A673 (cell line): ENCODE results near the gene TSC22D3. TPM values are rescaled to one million over a fixed set of nuclear protein-coding genes. Genes with fewer than 3 reads are reported as not detected.

ENCODE experiments used
- BruUV-seq: library from RNA; stranded (reverse); fragments of 400-500 nt; replicated peaks from 2 replicates; lab custom pipeline; 2021; lab: Mats Ljungman, UMichigan
- CTCF ChIA-PET: fragments of 300-600 bp; sonication (Branson Sonifier 250); formaldehyde crosslinking; loops from one replicate; lab custom pipeline; 2022; ENCODE audit warnings: antibody characterized with exemption; lab: Charles Lee
- POLR2A ChIA-PET: fragments of 300-600 bp; sonication (Branson Sonifier 250); formaldehyde crosslinking; loops from one replicate; lab custom pipeline; 2022; ENCODE audit warnings: antibody characterized with exemption; ENCODE audit not compliant: low non-redundant PET; lab: Charles Lee
- DNase-seq: peaks from one replicate; pipeline ENCODE4 v3.0.0-alpha.2; 2015; ENCODE audit warnings: low spot score
- H3K27ac ChIP-seq: fragments of 200-600 bp; sonication (generic); 2 replicates; pipeline ENCODE4 v1.5.1; 2016; ENCODE audit warnings: mixed run types, low read depth, mild to moderate bottlenecking, mixed read lengths, antibody characterized with exemption, low read length; ENCODE audit not compliant: poor library complexity, severe bottlenecking
- H3K27me3 ChIP-seq: fragments of 200-600 bp; sonication (generic); replicated peaks from 2 replicates; pipeline ENCODE4 v1.6.1; 2017; ENCODE audit warnings: mixed run types, low read depth, mild to moderate bottlenecking, mixed read lengths, antibody characterized with exemption, low read length; ENCODE audit not compliant: insufficient read depth, poor library complexity
- H3K36me3 ChIP-seq: fragments of 200-600 bp; sonication (generic); 2 replicates; pipeline ENCODE4 v1.6.1; 2016; ENCODE audit warnings: mixed run types, mild to moderate bottlenecking, mixed read lengths, antibody characterized with exemption, low read length; ENCODE audit not compliant: insufficient read depth, poor library complexity, severe bottlenecking
- H3K4me1 ChIP-seq: fragments of 200-600 bp; sonication (generic); 2 replicates; pipeline ENCODE4 v1.6.1; 2017; ENCODE audit warnings: mixed run types, mild to moderate bottlenecking, mixed read lengths, antibody characterized with exemption, low read length; ENCODE audit not compliant: insufficient read depth, poor library complexity, severe bottlenecking
- H3K4me3 ChIP-seq: fragments of 200-600 bp; sonication (generic); 2 replicates; pipeline ENCODE4 v1.5.1; 2016; ENCODE audit warnings: low read depth, mixed run types, mild to moderate bottlenecking, mixed read lengths, low read length; ENCODE audit not compliant: poor library complexity, severe bottlenecking
- H3K9me3 ChIP-seq: fragments of 200-600 bp; sonication (generic); 2 replicates; pipeline ENCODE4 v1.6.1; 2016; ENCODE audit warnings: mixed run types, low read depth, mild to moderate bottlenecking, mixed read lengths, antibody characterized with exemption, low read length; ENCODE audit not compliant: poor library complexity, severe bottlenecking
- CTCF ChIP-seq: fragments of 300-800, 200-600 bp; sonication (generic); conservative IDR thresholded peaks from 2 replicates; pipeline ENCODE4 v1.5.1; 2017; ENCODE audit warnings: low read depth, mild to moderate bottlenecking, antibody characterized with exemption, low read length, moderate library complexity, mixed read lengths
- EZH2 ChIP-seq: fragments of 200-600 bp; sonication (generic); IDR thresholded peaks from 2 replicates; pipeline ENCODE4 v1.6.1; 2017; ENCODE audit warnings: borderline replicate concordance, low read depth, mild to moderate bottlenecking, mixed read lengths, antibody characterized with exemption, low read length; ENCODE audit not compliant: poor library complexity, severe bottlenecking
- intact Hi-C: fragments of 100-400 bp; cut with micrococcal nuclease; formaldehyde crosslinking; loops from one replicate; pipeline ENCODE4 v1.10.0; 2022; ENCODE audit not compliant: unreplicated experiment
- total RNA-seq: library from RNA; stranded (reverse); gene quantifications from 2 replicates; pipeline ENCODE4 v1.2.3, GENCODE V29; 2021

The TSC22D3 gene
- total RNA-seq, 1 experiment from 2014 or later: 10.6 TPM

DNA sequence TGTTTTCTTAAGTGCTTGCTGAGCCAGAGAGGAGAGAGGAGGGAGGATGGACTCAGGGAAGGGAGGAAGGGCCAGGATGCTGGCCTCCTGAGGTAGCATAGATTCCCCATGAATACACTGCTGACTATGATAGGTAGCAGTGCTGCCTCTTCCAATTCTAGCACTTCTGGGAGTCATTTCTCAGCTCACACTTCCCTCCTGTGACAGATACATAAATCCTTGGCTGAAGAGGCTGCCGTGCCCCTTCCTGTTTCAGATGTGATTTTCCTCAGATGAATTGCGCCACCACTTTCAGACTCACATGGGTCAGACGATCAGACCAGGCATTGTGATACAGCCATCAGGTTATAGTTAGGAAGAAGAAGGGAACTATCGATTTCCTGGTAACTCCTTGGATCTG is 22.4 kb downstream of the TSC22D3 start:
- CTCF ChIA-PET: no interaction called here
- no peaks in the 10 kb centered on the region for H3K9me3 ChIP-seq
- no peak overlapping the region for H3K27ac ChIP-seq
- no peak overlapping the region for H3K4me3 ChIP-seq
- TF ChIP-seq EZH2: no peak
- H3K36me3 ChIP-seq: no peaks in the 10 kb centered on the region
- no peaks in the 10 kb centered on the region for H3K27me3 ChIP-seq
- intact Hi-C loops: no loop called here
- no TSS peak for BruUV-seq
- no peak for DNase-seq
- H3K4me1 ChIP-seq: peaks cover 5% of the 10 kb centered on the region
- POLR2A ChIA-PET: no interaction called here

DNA sequence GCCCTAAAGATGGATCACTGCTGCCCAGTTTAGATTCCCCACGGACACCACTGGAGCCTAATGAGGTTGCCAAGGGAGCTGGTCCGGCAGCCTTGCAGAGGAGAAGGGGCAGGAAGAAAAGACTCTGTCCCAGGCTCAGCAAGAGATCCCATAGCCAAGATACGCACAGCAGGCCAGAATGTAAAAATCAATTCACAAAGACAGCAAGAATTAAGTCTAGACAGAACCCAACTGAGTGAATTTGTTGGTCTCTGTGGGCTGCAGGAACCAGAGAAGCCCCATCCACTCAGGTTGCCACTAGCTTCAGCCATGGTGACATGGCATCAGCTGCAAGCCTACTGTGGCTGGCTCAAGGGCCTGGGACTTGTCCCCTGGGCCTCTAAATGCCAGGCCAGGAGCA is 22.9 kb downstream of the TSC22D3 start:
- no peak for TF ChIP-seq EZH2
- no peak for TF ChIP-seq CTCF
- no peak overlapping the region for H3K4me3 ChIP-seq
- H3K4me1 ChIP-seq: peaks cover 5% of the 10 kb centered on the region
- H3K27me3 ChIP-seq: no peaks in the 10 kb centered on the region
- H3K27ac ChIP-seq: no peak overlapping the region
- no peak for DNase-seq
- intact Hi-C loops: no loop called here
- no peaks in the 10 kb centered on the region for H3K9me3 ChIP-seq
- POLR2A ChIA-PET: no interaction called here
- CTCF ChIA-PET: no interaction called here
- no peaks in the 10 kb centered on the region for H3K36me3 ChIP-seq
- no TSS peak for BruUV-seq

DNA sequence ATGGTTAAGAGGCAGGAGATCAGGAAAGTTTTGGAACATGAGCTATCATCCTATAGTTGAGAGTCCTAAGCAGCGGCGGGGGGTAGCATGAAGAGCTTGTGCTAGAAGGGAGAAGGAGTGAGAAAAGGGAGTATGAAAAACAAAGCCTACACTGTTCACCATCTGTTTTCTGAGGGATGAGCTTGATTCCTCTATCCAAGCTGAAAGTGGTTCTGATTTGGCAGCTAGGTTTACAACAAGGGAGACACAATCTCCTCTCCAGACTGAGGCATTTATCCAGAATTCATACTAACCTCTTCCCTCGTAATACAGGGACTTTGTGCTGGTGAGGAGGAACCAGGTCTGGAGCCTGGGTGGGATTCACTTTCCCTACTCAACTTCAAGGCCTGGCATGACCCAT is 23.5 kb downstream of the TSC22D3 start:
- TF ChIP-seq CTCF: no peak
- no peak for TF ChIP-seq EZH2
- Histone ChIP-seq H3K27ac (no peak overlapping the region), H3K9me3 (no peaks in the 10 kb centered on the region), H3K27me3 (no peaks in the 10 kb centered on the region), H3K4me1 (peaks cover 5% of the 10 kb centered on the region), H3K36me3 (no peaks in the 10 kb centered on the region), H3K4me3 (no peak overlapping the region)
- no peak for DNase-seq
- no TSS peak for BruUV-seq
- intact Hi-C loops: no loop called here
- ChIA-PET CTCF (no interaction called here), POLR2A (no interaction called here)

DNA sequence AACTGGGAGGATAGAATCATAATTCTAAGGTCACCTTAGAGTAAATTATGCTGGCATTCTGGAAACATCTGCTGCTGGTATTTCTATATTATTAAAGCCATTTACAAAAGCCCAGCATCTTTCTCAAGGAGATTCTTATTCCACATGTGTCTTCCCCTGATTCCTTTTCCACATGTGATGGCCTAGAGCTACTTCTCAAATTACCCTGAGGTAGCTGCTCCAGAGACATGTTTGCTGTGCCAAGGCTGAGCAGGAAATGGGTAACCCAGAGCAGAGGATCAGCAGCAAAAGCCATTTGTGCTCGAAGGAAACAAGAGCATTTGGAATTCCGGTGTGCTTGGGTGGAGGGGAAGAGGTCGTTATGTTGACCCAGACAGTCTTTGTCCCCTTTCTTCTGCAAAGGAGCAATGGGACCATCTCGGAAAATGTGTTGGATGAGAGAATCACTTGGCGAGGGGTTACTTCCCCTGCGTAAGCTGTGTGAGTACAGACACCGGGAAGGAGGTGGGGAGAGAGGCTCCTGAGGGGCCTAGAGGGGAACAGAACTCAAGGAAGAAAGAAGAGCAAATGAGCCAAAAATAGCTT is 24.6 kb downstream of the TSC22D3 start:
- intact Hi-C loops: no loop called here
- H3K27ac ChIP-seq: no peak overlapping the region
- H3K36me3 ChIP-seq: no peaks in the 10 kb centered on the region
- no peak for TF ChIP-seq EZH2
- TF ChIP-seq CTCF: no peak
- no peaks in the 10 kb centered on the region for H3K9me3 ChIP-seq
- POLR2A ChIA-PET: no interaction called here
- H3K4me1 ChIP-seq: peaks cover 5% of the 10 kb centered on the region
- no TSS peak for BruUV-seq
- CTCF ChIA-PET: no interaction called here
- H3K4me3 ChIP-seq: no peak overlapping the region
- DNase-seq: no peak
- no peaks in the 10 kb centered on the region for H3K27me3 ChIP-seq
